SKM-1 treated with dmso at 0.1 percent for 144 hours (cell line): Measurements from ENCODE around the gene SHC2.
"Not testable (repeated sequence)": the region's sequence is repeated elsewhere in the genome, so short reads cannot be mapped to it uniquely, and the experiment has no call there.

Experiments used
- DNase-seq: peaks from one replicate; lab custom pipeline; 2025; ENCODE audit not compliant: unreplicated experiment; lab: John Stamatoyannopoulos, UW

SHC2 gene

GRCh38 chr19:450912-451481 lies 9.8 kb downstream of the SHC2 start:
- not testable (repeated sequence) for DNase-seq

GRCh38 chr19:449916-450315 lies 10.9 kb downstream of the SHC2 start:
- DNase-seq, result no peak

GRCh38 chr19:447816-448560 lies 12.8 kb downstream of the SHC2 start:
- no peak for DNase-seq

GRCh38 chr19:447064-447426 lies 13.8 kb downstream of the SHC2 start:
- DNase-seq, result no peak

- DNase-seq, result no peak
Measured at GRCh38 chr19:444677-445210, 16.1 kb downstream of the SHC2 start.

GRCh38 chr19:443005-443404 lies 17.8 kb downstream of the SHC2 start:
- DNase-seq, result no peak

GRCh38 chr19:442085-442484 lies 18.7 kb downstream of the SHC2 start:
- DNase-seq, result no peak

GRCh38 chr19:441213-441836 lies 19.5 kb downstream of the SHC2 start:
- no peak for DNase-seq

GRCh38 chr19:440391-441212 lies 20.2 kb downstream of the SHC2 start:
- no peak for DNase-seq

GRCh38 chr19:439167-439900 lies 21.5 kb downstream of the SHC2 start:
- DNase-seq, result no peak

GRCh38 chr19:438416-438958 lies 22.3 kb downstream of the SHC2 start:
- DNase-seq, result no peak

- DNase-seq, result no peak
Measured at GRCh38 chr19:437041-437440, 23.8 kb downstream of the SHC2 start.

GRCh38 chr19:436413-436950 lies 24.4 kb downstream of the SHC2 start:
- DNase-seq, result no peak

- DNase-seq, result no peak
Measured at GRCh38 chr19:435707-436412, 25.0 kb downstream of the SHC2 start.

- no peak for DNase-seq
Measured at GRCh38 chr19:435056-435706, 25.7 kb downstream of the SHC2 start.

GRCh38 chr19:434152-434960 lies 26.5 kb downstream of the SHC2 start:
- DNase-seq, result no peak

GRCh38 chr19:430701-431100 lies 30.1 kb downstream of the SHC2 start:
- no peak for DNase-seq

- DNase-seq, result no peak
Measured at GRCh38 chr19:428149-428548, 32.7 kb downstream of the SHC2 start.
